Transverse colon (tissue), 4 donors: ENCODE measurements around the gene EFCAB12. TPM values are rescaled to one million over a fixed set of nuclear protein-coding genes. Genes with fewer than 3 reads are reported as not detected.

Experiments
- DNase-seq: peaks from one replicate; pipeline ENCODE4 v3.0.0-alpha.2; 2019
- H3K27ac ChIP-seq, 4 donors: fragments of 200-600 bp; sonication (generic); 2 replicates each; pipeline ENCODE4 v1.5.1; 2016 to 2018; ENCODE audit warnings: inconsistent platforms in 4 of 4
- H3K27me3 ChIP-seq: fragments of 200-600 bp; sonication (generic); 2 replicates; pipeline ENCODE4 v1.5.1; 2017; ENCODE audit warnings: inconsistent platforms
- H3K36me3 ChIP-seq, 4 donors: fragments of 200-600 bp; sonication (generic); 2 replicates each; pipeline ENCODE4 v1.5.1; 2017 to 2019; ENCODE audit warnings: inconsistent platforms in 4 of 4
- H3K4me1 ChIP-seq, 4 donors: fragments of 200-600 bp; sonication (generic); 2 replicates each; pipeline ENCODE4 v1.5.1; 2017 to 2020; ENCODE audit warnings: inconsistent platforms in 4 of 4
- H3K4me3 ChIP-seq, 4 donors: fragments of 200-600 bp; sonication (generic); 1 replicate in 1 of 4; 2 replicates in 3 of 4; pipeline versions ENCODE4 v1.5.1 to v1.6.1; 2017 to 2019; ENCODE audit warnings: inconsistent platforms in 4 of 4
- H3K9me3 ChIP-seq, 2 donors: fragments of 200-600 bp; sonication (generic); 2 replicates each; pipeline ENCODE4 v1.5.1; 2017 to 2019; ENCODE audit warnings: inconsistent platforms in 2 of 2
- EP300 ChIP-seq: sonication (generic); formaldehyde crosslinking; IDR thresholded peaks from one replicate; pipeline ENCODE4 v1.6.1; 2017; ENCODE audit warnings: antibody characterized with exemption, low read depth
- POLR2A ChIP-seq: fragments of 450-650 bp; IDR thresholded peaks from one replicate; pipeline ENCODE4 v1.6.1; 2016; ENCODE audit warnings: antibody characterized with exemption, mild to moderate bottlenecking, moderate library complexity
- POLR2AphosphoS5 ChIP-seq, 3 donors: sonication (generic); formaldehyde crosslinking; IDR thresholded peaks; one replicate each; pipeline ENCODE4 v1.6.1; 2016; ENCODE audit warnings: antibody characterized with exemption in 3 of 3
- WGBS, 2 donors: methylation state at CpG; one replicate each; pipeline ENCODE4 v1.1.5; 2018; ENCODE audit warnings: low coverage in 1 of 2; 5-methylcytosine and 5-hydroxymethylcytosine counted together
- in situ Hi-C, 4 donors: fragments of 200-750 bp; cut with MboI; loops; one replicate each; pipeline versions ENCODE4 v1.15.0 to v1.15.1; 2017; ENCODE audit warnings: low sequenced_read_pairs in 3 of 4, low pct_ligation_motif_present in 1 of 4, low pct_unique_long_range_greater_than_20kb in 1 of 4
- intact Hi-C: fragments of 100-400 bp; cut with DNase I; formaldehyde crosslinking; loops from one replicate; pipeline ENCODE4 v1.15.1; 2023; ENCODE audit warnings: low total_unique reads
- total RNA-seq, 4 donors: library from RNA; depleted of rRNA; stranded (reverse); fragments of >200 nt; gene quantifications; one replicate each; pipeline ENCODE4 v1.1.0, GENCODE V29; 2016
- TF ChIP-seq, protein P1 (sequence below), 5 experiments: fragments of 200-600 bp in 3 of 5; fragments of 450-650 bp in 2 of 5; sonication (generic) in 3 of 5; IDR thresholded peaks; 1 replicate in 2 of 5; 2 replicates in 3 of 5; pipeline ENCODE4 v1.5.1; 2016 to 2017; ENCODE audit warnings: antibody characterized with exemption in 5 of 5, inconsistent platforms in 3 of 5, mild to moderate bottlenecking in 2 of 5, moderate library complexity in 1 of 5

The EFCAB12 gene
- total RNA-seq, 4 donors from 2014 or later: 0.14 to 0.32 TPM; not detected in 2

DNA sequence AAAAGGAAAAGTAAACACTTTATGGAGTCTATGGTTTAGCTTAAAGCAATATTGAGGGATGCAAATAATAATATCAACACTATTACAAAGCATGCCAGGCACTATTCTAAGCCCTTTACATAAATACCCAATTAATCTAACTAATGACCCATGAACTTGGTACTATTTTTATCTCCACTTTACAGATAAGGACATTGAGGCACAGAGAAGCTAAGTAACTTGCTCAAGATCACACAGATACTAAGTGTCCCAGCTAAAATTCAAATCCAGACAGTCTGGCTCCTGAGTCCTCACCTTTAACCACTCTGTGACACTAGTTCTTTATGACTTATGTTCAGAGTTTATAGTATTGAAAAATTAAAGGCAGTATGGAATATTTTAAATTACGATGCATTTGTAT is 5.7 kb upstream of the EFCAB12 start:
- Histone ChIP-seq H3K27ac (no peak overlapping the region), H3K4me1 (peaks cover 5 to 52% (median 14%) of the 10 kb centered on the region in 4 donors), H3K36me3 (peaks cover 0 to 41% (median 13%) of the 10 kb centered on the region in 4 donors), H3K4me3 (no peak overlapping the region), H3K9me3 (no peaks in the 10 kb centered on the region), H3K27me3 (no peaks in the 10 kb centered on the region)
- in situ Hi-C loops (no loop called here), intact Hi-C loops (no loop called here)
- no peak for TF ChIP-seq POLR2A
- TF ChIP-seq, protein P1, sequence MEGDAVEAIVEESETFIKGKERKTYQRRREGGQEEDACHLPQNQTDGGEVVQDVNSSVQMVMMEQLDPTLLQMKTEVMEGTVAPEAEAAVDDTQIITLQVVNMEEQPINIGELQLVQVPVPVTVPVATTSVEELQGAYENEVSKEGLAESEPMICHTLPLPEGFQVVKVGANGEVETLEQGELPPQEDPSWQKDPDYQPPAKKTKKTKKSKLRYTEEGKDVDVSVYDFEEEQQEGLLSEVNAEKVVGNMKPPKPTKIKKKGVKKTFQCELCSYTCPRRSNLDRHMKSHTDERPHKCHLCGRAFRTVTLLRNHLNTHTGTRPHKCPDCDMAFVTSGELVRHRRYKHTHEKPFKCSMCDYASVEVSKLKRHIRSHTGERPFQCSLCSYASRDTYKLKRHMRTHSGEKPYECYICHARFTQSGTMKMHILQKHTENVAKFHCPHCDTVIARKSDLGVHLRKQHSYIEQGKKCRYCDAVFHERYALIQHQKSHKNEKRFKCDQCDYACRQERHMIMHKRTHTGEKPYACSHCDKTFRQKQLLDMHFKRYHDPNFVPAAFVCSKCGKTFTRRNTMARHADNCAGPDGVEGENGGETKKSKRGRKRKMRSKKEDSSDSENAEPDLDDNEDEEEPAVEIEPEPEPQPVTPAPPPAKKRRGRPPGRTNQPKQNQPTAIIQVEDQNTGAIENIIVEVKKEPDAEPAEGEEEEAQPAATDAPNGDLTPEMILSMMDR (IDR thresholded peaks at IDR 0.05): no peak
- TF ChIP-seq EP300: no peak
- TF ChIP-seq POLR2AphosphoS5 (IDR thresholded peaks at IDR 0.05): no peak
- WGBS, 2 donors: 94 to 100% methylated on average over 1 of the region's 1 CpG
- DNase-seq: no peak

DNA sequence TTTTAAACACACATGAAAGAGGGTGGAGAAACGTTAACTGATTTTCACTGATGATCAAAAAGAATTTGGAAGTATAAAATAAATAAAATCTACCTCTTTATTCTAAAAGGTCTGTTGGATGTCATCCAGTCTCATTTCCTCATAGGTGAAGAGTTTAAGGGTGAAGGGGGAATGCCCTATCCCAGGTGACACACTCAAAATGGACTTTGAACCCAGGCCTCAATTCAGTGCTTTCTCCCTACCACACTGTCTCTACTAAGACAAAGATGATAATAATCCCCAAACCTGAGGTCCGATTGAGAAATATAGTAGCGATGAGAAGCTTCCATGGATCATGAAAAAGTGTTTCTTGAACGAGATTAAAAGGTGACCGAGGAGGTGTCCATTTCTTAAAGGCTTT is 5.1 kb upstream of the EFCAB12 start:
- 84 to 86% methylated on average over 5 of the region's 5 CpGs for WGBS, 2 donors
- Histone ChIP-seq H3K9me3 (no peaks in the 10 kb centered on the region), H3K4me1 (peaks cover 1 to 52% (median 12%) of the 10 kb centered on the region in 4 donors), H3K27ac (no peak overlapping the region), H3K36me3 (peaks cover 0 to 41% (median 13%) of the 10 kb centered on the region in 4 donors), H3K4me3 (no peak overlapping the region), H3K27me3 (no peaks in the 10 kb centered on the region)
- intact Hi-C loops: no loop called here
- TF ChIP-seq POLR2AphosphoS5 (IDR thresholded peaks at IDR 0.05) (no peak), EP300 (no peak), POLR2A (no peak)
- TF ChIP-seq, protein P1 (IDR thresholded peaks at IDR 0.05): no peak
- no peak for DNase-seq
- in situ Hi-C loops: no loop called here

DNA sequence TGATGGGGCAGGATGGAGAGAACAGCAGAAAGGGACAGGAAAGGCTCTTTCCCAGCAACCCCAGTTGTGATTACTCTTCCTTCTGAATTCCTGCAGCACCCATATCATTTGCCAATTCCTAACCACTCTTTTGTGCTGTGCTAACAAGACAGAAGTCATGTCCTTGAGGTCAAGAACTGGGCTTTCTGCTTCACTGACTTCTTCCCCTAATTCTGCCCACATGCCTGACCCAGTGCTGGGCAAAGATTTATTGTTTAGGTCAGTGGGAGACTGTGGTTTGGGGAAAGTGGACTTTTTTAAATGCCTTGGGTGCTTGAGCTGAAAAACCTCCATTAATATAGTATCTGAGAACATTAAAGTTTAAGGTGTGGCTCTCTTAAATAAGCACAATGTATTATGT is 4.2 kb upstream of the EFCAB12 start:
- in situ Hi-C loops: no loop called here
- Histone ChIP-seq H3K36me3 (peaks cover 0 to 41% (median 13%) of the 10 kb centered on the region in 4 donors), H3K27me3 (no peaks in the 10 kb centered on the region), H3K4me3 (no peak overlapping the region), H3K9me3 (no peaks in the 10 kb centered on the region), H3K4me1 (peaks cover 3 to 50% (median 16%) of the 10 kb centered on the region in 4 donors), H3K27ac (no peak overlapping the region)
- no peak for TF ChIP-seq POLR2AphosphoS5 (IDR thresholded peaks at IDR 0.05)
- no peak for TF ChIP-seq EP300
- TF ChIP-seq POLR2A: no peak
- TF ChIP-seq, protein P1 (IDR thresholded peaks at IDR 0.05): no peak
- DNase-seq: no peak
- intact Hi-C loops: no loop called here

DNA sequence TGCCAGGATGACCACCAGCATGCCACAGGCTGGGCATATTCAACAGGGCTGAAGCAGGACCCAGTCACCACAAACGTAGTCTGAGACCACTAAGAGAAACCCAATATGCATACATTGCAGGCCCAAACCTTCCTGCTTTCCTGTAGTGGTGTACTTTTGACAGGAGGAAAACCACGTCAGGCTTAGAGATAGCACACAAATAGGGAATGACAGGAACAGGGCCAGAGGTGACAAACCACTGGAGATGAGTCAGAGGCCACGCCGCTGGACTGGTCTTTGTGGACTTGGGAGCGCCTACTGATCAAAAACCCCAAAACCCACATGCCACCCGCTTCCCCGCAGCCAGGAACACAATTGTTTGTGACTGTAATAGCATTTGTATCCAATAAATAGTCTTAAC is 3.6 kb upstream of the EFCAB12 start:
- Histone ChIP-seq H3K4me3 (no peak overlapping the region), H3K27ac (no peak overlapping the region), H3K36me3 (peaks cover 0 to 40% (median 13%) of the 10 kb centered on the region in 4 donors), H3K4me1 (peaks cover 3 to 48% (median 15%) of the 10 kb centered on the region in 4 donors), H3K27me3 (no peaks in the 10 kb centered on the region), H3K9me3 (no peaks in the 10 kb centered on the region)
- intact Hi-C loops (no loop called here), in situ Hi-C loops (no loop called here)
- DNase-seq: no peak
- TF ChIP-seq, protein P1 (IDR thresholded peaks at IDR 0.05): no peak
- WGBS, 2 donors: 80% methylated on average over 7 of the region's 7 CpGs; no CpG with 5 or more reads in 1 of the 2 donors
